KG1 (cell line): ENCODE results near the gene MAP3K5.
"Not testable (repeated sequence)": the region's sequence is repeated elsewhere in the genome, so short reads cannot be mapped to it uniquely, and the experiment has no call there.

Experiments
- DNase-seq: peaks from one replicate; lab custom pipeline; 2025; lab: John Stamatoyannopoulos, UW

MAP3K5 gene

GRCh38 chr6:136772685-136773472 lies 19.4 kb downstream of the MAP3K5 start:
- no peak for DNase-seq

GRCh38 chr6:136771306-136771705 lies 21.0 kb downstream of the MAP3K5 start:
- DNase-seq = no peak

- no peak for DNase-seq
Measured at GRCh38 chr6:136769759-136770158, 22.5 kb downstream of the MAP3K5 start.

GRCh38 chr6:136769124-136769523 lies 23.2 kb downstream of the MAP3K5 start:
- DNase-seq = no peak

GRCh38 chr6:136767570-136768309 lies 24.5 kb downstream of the MAP3K5 start:
- peak; percentile 32 for DNase-seq

GRCh38 chr6:136767103-136767502 lies 25.2 kb downstream of the MAP3K5 start:
- DNase-seq = no peak

- no peak for DNase-seq
Measured at GRCh38 chr6:136766274-136766673, 26.0 kb downstream of the MAP3K5 start.

- no peak for DNase-seq
Measured at GRCh38 chr6:136764517-136764993, 27.7 kb downstream of the MAP3K5 start.

- no peak for DNase-seq
Measured at GRCh38 chr6:136763716-136764516, 28.4 kb downstream of the MAP3K5 start.

GRCh38 chr6:136763255-136763654 lies 29.0 kb downstream of the MAP3K5 start:
- no peak for DNase-seq

GRCh38 chr6:136762022-136762975 lies 30.0 kb downstream of the MAP3K5 start:
- DNase-seq = no peak

- no peak for DNase-seq
Measured at GRCh38 chr6:136761227-136761922, 30.9 kb downstream of the MAP3K5 start.

- DNase-seq = not testable (repeated sequence)
Measured at GRCh38 chr6:136760781-136761180, 31.5 kb downstream of the MAP3K5 start.

GRCh38 chr6:136757150-136757549 lies 35.1 kb downstream of the MAP3K5 start:
- no peak for DNase-seq

- no peak for DNase-seq
Measured at GRCh38 chr6:136754820-136755219, 37.5 kb downstream of the MAP3K5 start.

GRCh38 chr6:136753624-136754023 lies 38.7 kb downstream of the MAP3K5 start:
- DNase-seq = no peak

- no peak for DNase-seq
Measured at GRCh38 chr6:136752554-136752953, 39.7 kb downstream of the MAP3K5 start.

GRCh38 chr6:136751991-136752390 lies 40.3 kb downstream of the MAP3K5 start:
- no peak for DNase-seq

- DNase-seq = peak; percentile 32
Measured at GRCh38 chr6:136751522-136751956, 40.7 kb downstream of the MAP3K5 start.

- no peak for DNase-seq
Measured at GRCh38 chr6:136750696-136751521, 41.4 kb downstream of the MAP3K5 start.
